PFSK-1 (cell line): ENCODE results near the gene CEP295NL.

Experiments
- FOXP2 ChIP-seq: optimal IDR thresholded peaks from 2 replicates; pipeline ENCODE3; 2011; ENCODE audit warnings: borderline replicate concordance, control low read depth, inconsistent platforms; ENCODE audit not compliant: insufficient read depth; ENCODE audit errors: extremely low read length, extremely low read depth
- POLR2AphosphoS5 ChIP-seq: IDR thresholded peaks from 2 replicates; pipeline ENCODE4 v1.6.1; 2012; ENCODE audit warnings: low read depth, mild to moderate bottlenecking, control low read depth, low read length, moderate library complexity
- REST ChIP-seq, 2 experiments: IDR thresholded peaks; 2 replicates each; pipeline versions ENCODE4 v1.6.1 to v1.8.0; 2011 to 2012; ENCODE audit warnings: low read depth in 2 of 2, low read length in 2 of 2, control low read depth in 1 of 2, inconsistent platforms in 1 of 2, mild to moderate bottlenecking in 1 of 2, moderate library complexity in 1 of 2; ENCODE audit not compliant: insufficient read depth in 1 of 2
- SIN3A ChIP-seq: IDR thresholded peaks from 2 replicates; pipeline ENCODE4 v1.6.1; 2012; ENCODE audit warnings: mild to moderate bottlenecking, low read length, moderate library complexity, borderline replicate concordance; ENCODE audit not compliant: insufficient read depth
- TAF1 ChIP-seq: IDR thresholded peaks from 2 replicates; pipeline ENCODE4 v1.6.1; 2012; ENCODE audit warnings: low read length, control low read depth, borderline replicate concordance; ENCODE audit not compliant: insufficient read depth

The CEP295NL gene

GRCh38 chr17:78898947-78899346 is 4.1 kb downstream of the CEP295NL start:
- TF ChIP-seq FOXP2 (no peak), REST (IDR thresholded peaks at IDR 0.05; ENCODE audit: insufficient read depth in 1 of 2, low read depth in 2 of 2, low read length in 2 of 2) (no peak)

- TF ChIP-seq FOXP2 (no peak), REST (IDR thresholded peaks at IDR 0.05; ENCODE audit: insufficient read depth in 1 of 2, low read depth in 2 of 2, low read length in 2 of 2) (peak; percentile 62 to 78)
These were observed 4.7 kb downstream of the CEP295NL start for GRCh38 chr17:78898075-78898836.

- TF ChIP-seq FOXP2 (no peak), SIN3A (no peak), POLR2AphosphoS5 (no peak), TAF1 (no peak), REST (IDR thresholded peaks at IDR 0.05; ENCODE audit: insufficient read depth in 1 of 2, low read depth in 2 of 2, low read length in 2 of 2) (no peak)
These were observed 5.3 kb downstream of the CEP295NL start for GRCh38 chr17:78897664-78898047.

GRCh38 chr17:78896834-78897663 is 6.0 kb downstream of the CEP295NL start:
- no peak for TF ChIP-seq REST (IDR thresholded peaks at IDR 0.05; ENCODE audit: insufficient read depth in 1 of 2, low read depth in 2 of 2, low read length in 2 of 2)
- no peak for TF ChIP-seq TAF1
- no peak for TF ChIP-seq POLR2AphosphoS5
- no peak for TF ChIP-seq SIN3A
- no peak for TF ChIP-seq FOXP2
